ENCODE results near the gene GAD1. TPM values are rescaled to one million over a fixed set of nuclear protein-coding genes. Genes with fewer than 3 reads are reported as not detected.

Gene GAD1
- total and polyA plus RNA-seq, 2 of the 8 experiments (the other 6 are each of a cell fraction or from before 2014, with no cell fraction given): 0.65 to 1.0 TPM

GRCh38 chr2:170813611-170814532 is 2.8 kb upstream of the GAD1 start (continued):
- TF ChIP-seq GABPA (IDR thresholded peaks at IDR 0.05; ENCODE audit: borderline replicate concordance, insufficient read depth, low read length) (no peak), SUZ12 (IDR thresholded peaks at IDR 0.05; ENCODE audit: low read length) (no peak), POLR2AphosphoS5 (IDR thresholded peaks at IDR 0.05; ENCODE audit: low read depth, low read length) (no peak), SIRT6 (IDR thresholded peaks at IDR 0.05; ENCODE audit: low read length) (no peak), RAD21 (IDR thresholded peaks at IDR 0.05 in 1 of 2, conservative IDR thresholded peaks at IDR 0.05 in 1 of 2; ENCODE audit: low read depth in 2 of 2, low read length in 2 of 2) (no peak), CBX5 (IDR thresholded peaks at IDR 0.05; ENCODE audit: low read depth, low read length) (no peak), CTBP2 (IDR thresholded peaks at IDR 0.05; ENCODE audit: borderline replicate concordance, insufficient read depth, insufficient read length, low read length) (peak; percentile 17), BCL11A (IDR thresholded peaks at IDR 0.05; ENCODE audit: low read depth in 2 of 2, low read length in 2 of 2) (no peak)
- TF ChIP-seq, protein P1, sequence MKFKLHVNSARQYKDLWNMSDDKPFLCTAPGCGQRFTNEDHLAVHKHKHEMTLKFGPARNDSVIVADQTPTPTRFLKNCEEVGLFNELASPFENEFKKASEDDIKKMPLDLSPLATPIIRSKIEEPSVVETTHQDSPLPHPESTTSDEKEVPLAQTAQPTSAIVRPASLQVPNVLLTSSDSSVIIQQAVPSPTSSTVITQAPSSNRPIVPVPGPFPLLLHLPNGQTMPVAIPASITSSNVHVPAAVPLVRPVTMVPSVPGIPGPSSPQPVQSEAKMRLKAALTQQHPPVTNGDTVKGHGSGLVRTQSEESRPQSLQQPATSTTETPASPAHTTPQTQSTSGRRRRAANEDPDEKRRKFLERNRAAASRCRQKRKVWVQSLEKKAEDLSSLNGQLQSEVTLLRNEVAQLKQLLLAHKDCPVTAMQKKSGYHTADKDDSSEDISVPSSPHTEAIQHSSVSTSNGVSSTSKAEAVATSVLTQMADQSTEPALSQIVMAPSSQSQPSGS (IDR thresholded peaks at IDR 0.05; ENCODE audit: low read length): 0 out of 2 replicates have a peak, but pooled peaks have one; percentile 12
